GM21360 (cell line): Measurements from ENCODE around the gene KLHL6.

ENCODE experiments used
- ATAC-seq: cut with Tn5 transposase; IDR thresholded peaks from one replicate; pipeline ENCODE4 v1.9.1; 2021; ENCODE audit warnings: mild to moderate bottlenecking, moderate library complexity; ENCODE audit not compliant: unreplicated experiment

Gene KLHL6

GRCh38 chr3:183508821-183509220 lies 46.7 kb downstream of the KLHL6 start:
- no peak for ATAC-seq

GRCh38 chr3:183507551-183507950 lies 48.0 kb downstream of the KLHL6 start:
- no peak for ATAC-seq

GRCh38 chr3:183506674-183507320 lies 48.7 kb downstream of the KLHL6 start:
- ATAC-seq: no peak

GRCh38 chr3:183504597-183504996 lies 50.9 kb downstream of the KLHL6 start:
- ATAC-seq: no peak

- ATAC-seq: no peak
Observed at GRCh38 chr3:183503746-183504145, 51.8 kb downstream of the KLHL6 start.

GRCh38 chr3:183502237-183503181 lies 53.0 kb downstream of the KLHL6 start:
- no peak for ATAC-seq

GRCh38 chr3:183500981-183501704 lies 54.4 kb downstream of the KLHL6 start:
- no peak for ATAC-seq

- no peak for ATAC-seq
Observed at GRCh38 chr3:183500319-183500718, 55.2 kb downstream of the KLHL6 start.

GRCh38 chr3:183498634-183499033 lies 56.9 kb downstream of the KLHL6 start:
- ATAC-seq: no peak

GRCh38 chr3:183497313-183497712 lies 58.2 kb downstream of the KLHL6 start:
- no peak for ATAC-seq

- ATAC-seq: no peak
Observed at GRCh38 chr3:183496311-183496710, 59.2 kb downstream of the KLHL6 start.

GRCh38 chr3:183494341-183494740 lies 61.2 kb downstream of the KLHL6 start:
- ATAC-seq: no peak

GRCh38 chr3:183493296-183494045 lies 62.0 kb downstream of the KLHL6 start:
- no peak for ATAC-seq

GRCh38 chr3:183492849-183493179 lies 62.7 kb downstream of the KLHL6 start:
- no peak for ATAC-seq

GRCh38 chr3:183491923-183492848 lies 63.3 kb downstream of the KLHL6 start:
- no peak for ATAC-seq

GRCh38 chr3:183491109-183491922 lies 64.2 kb downstream of the KLHL6 start:
- ATAC-seq: no peak

GRCh38 chr3:183490653-183491052 lies 64.9 kb downstream of the KLHL6 start:
- ATAC-seq: no peak

- no peak for ATAC-seq
Observed at GRCh38 chr3:183490211-183490601, 65.3 kb downstream of the KLHL6 start.
